ENCODE results near the gene TATDN3.
"Not testable (repeated sequence)": the region's sequence is repeated elsewhere in the genome, so short reads cannot be mapped to it uniquely, and the experiment has no call there.

Gene TATDN3

DNA sequence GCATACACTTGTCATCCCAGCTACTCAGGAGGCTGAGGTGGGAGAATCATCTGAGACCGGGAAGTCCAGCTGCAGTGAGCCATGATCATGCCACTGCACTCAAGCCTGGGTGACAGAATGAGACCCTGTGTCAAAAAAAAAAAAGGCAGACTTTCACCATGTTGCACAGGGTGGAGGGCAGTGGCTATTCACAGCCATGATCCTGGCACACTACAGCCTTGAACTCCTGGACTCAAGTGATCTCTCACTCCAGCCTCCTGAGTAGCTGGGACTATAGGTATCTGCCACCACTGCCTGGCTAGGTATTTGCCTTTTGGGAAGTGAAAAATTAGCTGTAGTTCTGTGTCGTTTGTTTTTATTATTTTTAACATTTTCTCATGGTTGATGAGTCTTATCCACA lies 36.7 kb downstream of the TATDN3 start:
- no peak overlapping the region for H3K9ac ChIP-seq
- H3K4me1 ChIP-seq: no peaks in the 10 kb centered on the region
- H3K27me3 ChIP-seq (ENCODE audit: control insufficient read depth, insufficient read depth, low read length): no peaks in the 10 kb centered on the region
- H3K4me2 ChIP-seq (ENCODE audit: low read length): no peak overlapping the region
- H3K9me3 ChIP-seq (ENCODE audit: control insufficient read depth, low read length): peaks cover 3% of the 10 kb centered on the region
- H3K79me2 ChIP-seq: no peaks in the 10 kb centered on the region
- no peak overlapping the region for H3K27ac ChIP-seq
- no peak overlapping the region for H2AFZ ChIP-seq
- H3K4me3 ChIP-seq (ENCODE audit: low read depth, low read length): no peak overlapping the region
- no peak for TF ChIP-seq CTCF (IDR thresholded peaks at IDR 0.05)
- H3K36me3 ChIP-seq (ENCODE audit: control insufficient read depth, insufficient read depth, low read length): no peaks in the 10 kb centered on the region

GRCh38 chr1:212833211-212834207 lies 41.8 kb downstream of the TATDN3 start:
- H3K27ac ChIP-seq; H3K4me3 ChIP-seq (ENCODE audit: low read depth, low read length); H3K9me3 ChIP-seq (ENCODE audit: control insufficient read depth, low read length); H3K27me3 ChIP-seq (ENCODE audit: control insufficient read depth, insufficient read depth, low read length); H3K79me2 ChIP-seq; H3K9ac ChIP-seq; H3K36me3 ChIP-seq (ENCODE audit: control insufficient read depth, insufficient read depth, low read length); H3K4me2 ChIP-seq (ENCODE audit: low read length); H2AFZ ChIP-seq; H3K4me1 ChIP-seq: not testable (repeated sequence)

DNA sequence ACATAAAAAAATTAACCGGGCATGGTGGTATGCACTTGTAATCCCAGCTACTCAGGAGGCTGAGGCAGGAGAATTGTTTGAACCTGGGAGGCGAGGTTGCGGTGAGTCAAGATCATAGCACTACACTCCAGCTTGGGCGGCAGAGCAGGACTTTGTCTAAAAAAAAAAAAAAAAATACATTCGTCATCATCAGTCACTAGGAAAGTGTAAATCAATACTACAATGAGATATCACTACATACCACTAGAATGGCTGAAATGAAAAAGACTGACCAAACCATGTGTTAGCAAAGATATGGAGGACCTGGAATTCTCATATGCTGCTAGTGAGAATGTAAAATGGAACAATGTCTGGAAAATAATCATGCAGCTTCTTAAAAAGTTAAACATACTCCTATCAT lies 46.5 kb downstream of the TATDN3 start:
- no peak overlapping the region for H3K27ac ChIP-seq
- no peak overlapping the region for H2AFZ ChIP-seq
- H3K9me3 ChIP-seq (ENCODE audit: control insufficient read depth, low read length): no peaks in the 10 kb centered on the region
- H3K4me3 ChIP-seq (ENCODE audit: low read depth, low read length): no peak overlapping the region
- H3K9ac ChIP-seq: no peak overlapping the region
- no peak for TF ChIP-seq CTCF (IDR thresholded peaks at IDR 0.05)
- no peaks in the 10 kb centered on the region for H3K36me3 ChIP-seq (ENCODE audit: control insufficient read depth, insufficient read depth, low read length)
- no peak overlapping the region for H3K4me2 ChIP-seq (ENCODE audit: low read length)
- H3K27me3 ChIP-seq (ENCODE audit: control insufficient read depth, insufficient read depth, low read length): no peaks in the 10 kb centered on the region
- no peaks in the 10 kb centered on the region for H3K4me1 ChIP-seq
- no peaks in the 10 kb centered on the region for H3K79me2 ChIP-seq

DNA sequence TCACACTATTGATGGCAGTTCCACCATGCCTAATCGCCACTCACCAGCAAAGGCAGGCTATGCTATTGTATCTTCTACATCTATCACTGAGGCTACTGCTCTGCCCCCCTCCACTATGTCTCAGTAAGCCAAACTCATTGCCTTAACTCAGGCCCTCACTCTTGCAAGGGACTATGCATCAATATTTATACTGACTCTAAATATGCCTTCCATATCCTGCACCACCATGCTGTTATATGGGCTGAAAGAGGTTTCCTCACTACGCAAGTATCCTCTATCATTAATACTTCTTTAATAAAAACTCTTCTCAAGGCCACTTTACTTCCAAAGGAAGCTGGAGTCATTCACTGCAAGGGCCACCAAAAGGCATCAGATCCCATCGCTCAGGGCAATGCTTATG lies 52.8 kb downstream of the TATDN3 start:
- H3K9me3 ChIP-seq (ENCODE audit: control insufficient read depth, low read length); H3K79me2 ChIP-seq; H3K4me3 ChIP-seq (ENCODE audit: low read depth, low read length); H3K27ac ChIP-seq; H3K9ac ChIP-seq; H3K4me2 ChIP-seq (ENCODE audit: low read length); H3K4me1 ChIP-seq; H3K36me3 ChIP-seq (ENCODE audit: control insufficient read depth, insufficient read depth, low read length); H3K27me3 ChIP-seq (ENCODE audit: control insufficient read depth, insufficient read depth, low read length); H2AFZ ChIP-seq: not testable (repeated sequence)

- H3K36me3 ChIP-seq (ENCODE audit: control insufficient read depth, insufficient read depth, low read length): no peaks in the 10 kb centered on the region
- H3K4me1 ChIP-seq: no peaks in the 10 kb centered on the region
- no peak for TF ChIP-seq CTCF (IDR thresholded peaks at IDR 0.05)
- no peak within 1 kb of the TSS for H2AFZ ChIP-seq
- H3K9me3 ChIP-seq (ENCODE audit: control insufficient read depth, low read length): no peaks in the 10 kb centered on the region
- no peaks in the 10 kb centered on the region for H3K79me2 ChIP-seq
- H3K4me2 ChIP-seq (ENCODE audit: low read length): no peak within 1 kb of the TSS
- no peak within 1 kb of the TSS for H3K4me3 ChIP-seq (ENCODE audit: low read depth, low read length)
- no peak within 1 kb of the TSS for H3K9ac ChIP-seq
- H3K27ac ChIP-seq: no peak within 1 kb of the TSS
- H3K27me3 ChIP-seq (ENCODE audit: control insufficient read depth, insufficient read depth, low read length): no peaks in the 10 kb centered on the region
These were observed 55.9 kb downstream of the TATDN3 start, which contains the start of gene SPATA45 for GRCh38 chr1:212847549-212847948. Gene SPATA45 (minus strand): TSS chr1:212847649. CDS start chr1:212836149, 11,500 bp downstream.

Data from parathyroid adenoma (tissue), 2 donors.